ENCODE data around the gene H1-8.

The H1-8 gene

GRCh38 chr3:129549805-129550204, 6.8 kb downstream of the H1-8 start:
- DNase-seq (ENCODE audit: low read depth, low spot score): no peak
- H3K4me3 ChIP-seq (ENCODE audit: low read length): no peak overlapping the region

- H3K4me3 ChIP-seq (ENCODE audit: low read length): no peak overlapping the region
- no peak for DNase-seq (ENCODE audit: low read depth, low spot score)
Observed at GRCh38 chr3:129552287-129553050, 9.5 kb downstream of the H1-8 start.

- no peak for DNase-seq (ENCODE audit: low read depth, low spot score)
Observed at GRCh38 chr3:129553171-129553570, 10.2 kb downstream of the H1-8 start.

GRCh38 chr3:129553719-129554118, 10.7 kb downstream of the H1-8 start:
- DNase-seq (ENCODE audit: low read depth, low spot score): peak; percentile 48
- peak overlapping the region; percentile 9; the same call in 1 of the 2 replicates for H3K4me3 ChIP-seq (ENCODE audit: low read length)

More at GRCh38 chr3:129553171-129553570, 10.2 kb downstream of the H1-8 start:
- H3K4me3 ChIP-seq (ENCODE audit: low read length): no peak overlapping the region

- peak; percentile 31 for DNase-seq (ENCODE audit: low read depth, low spot score)
- no peak overlapping the region for H3K4me3 ChIP-seq (ENCODE audit: low read length)
Observed at GRCh38 chr3:129554356-129555152, 11.6 kb downstream of the H1-8 start.

GRCh38 chr3:129555153-129555550, 12.2 kb downstream of the H1-8 start:
- no peak overlapping the region for H3K4me3 ChIP-seq (ENCODE audit: low read length)
- no peak for DNase-seq (ENCODE audit: low read depth, low spot score)

GRCh38 chr3:129555616-129556357, 12.8 kb downstream of the H1-8 start:
- no peak overlapping the region for H3K4me3 ChIP-seq (ENCODE audit: low read length)
- no peak for DNase-seq (ENCODE audit: low read depth, low spot score)

- H3K4me3 ChIP-seq (ENCODE audit: low read length): no peak overlapping the region
- no peak for DNase-seq (ENCODE audit: low read depth, low spot score)
Observed at GRCh38 chr3:129556358-129556695, 13.4 kb downstream of the H1-8 start.

- no peak for DNase-seq (ENCODE audit: low read depth, low spot score)
- no peak overlapping the region for H3K4me3 ChIP-seq (ENCODE audit: low read length)
Observed at GRCh38 chr3:129556890-129557547, 14.0 kb downstream of the H1-8 start.

- no peak for DNase-seq (ENCODE audit: low read depth, low spot score)
- no peak overlapping the region for H3K4me3 ChIP-seq (ENCODE audit: low read length)
Observed at GRCh38 chr3:129557548-129557894, 14.5 kb downstream of the H1-8 start.

- DNase-seq (ENCODE audit: low read depth, low spot score): no peak
- H3K4me3 ChIP-seq (ENCODE audit: low read length): no peak overlapping the region
Observed at GRCh38 chr3:129558081-129558771, 15.3 kb downstream of the H1-8 start.

- H3K4me3 ChIP-seq (ENCODE audit: low read length): no peak overlapping the region
- DNase-seq (ENCODE audit: low read depth, low spot score): no peak
Observed at GRCh38 chr3:129558772-129559564, 16.0 kb downstream of the H1-8 start.

GRCh38 chr3:129559565-129560079, 16.6 kb downstream of the H1-8 start:
- no peak for DNase-seq (ENCODE audit: low read depth, low spot score)
- no peak overlapping the region for H3K4me3 ChIP-seq (ENCODE audit: low read length)

- H3K4me3 ChIP-seq (ENCODE audit: low read length): no peak overlapping the region
- no peak for DNase-seq (ENCODE audit: low read depth, low spot score)
Observed at GRCh38 chr3:129560269-129560787, 17.4 kb downstream of the H1-8 start.

GRCh38 chr3:129560911-129561594, 18.1 kb downstream of the H1-8 start:
- no peak overlapping the region for H3K4me3 ChIP-seq (ENCODE audit: low read length)
- no peak for DNase-seq (ENCODE audit: low read depth, low spot score)

GRCh38 chr3:129561619-129562248, 18.8 kb downstream of the H1-8 start:
- no peak for DNase-seq (ENCODE audit: low read depth, low spot score)
- H3K4me3 ChIP-seq (ENCODE audit: low read length): no peak overlapping the region

GRCh38 chr3:129562803-129563202, 19.8 kb downstream of the H1-8 start:
- no peak overlapping the region for H3K4me3 ChIP-seq (ENCODE audit: low read length)
- DNase-seq (ENCODE audit: low read depth, low spot score): no peak

Data from Jurkat, Clone E6-1 (cell line).